HT1080 (cell line): ENCODE data around the gene SH3YL1. TPM values are rescaled to one million over a fixed set of nuclear protein-coding genes. Genes with fewer than 3 reads are reported as not detected.

Experiments used
- DNase-seq: peaks from one replicate; pipeline ENCODE4 v3.0.0-alpha.2; 2015; ENCODE audit warnings: low read depth
- total RNA-seq: library from RNA; depleted of rRNA; stranded (reverse); fragments of >200 nt; shearing (Covaris generic); gene quantifications from 2 replicates; pipeline ENCODE4 v1.2.3, GENCODE V29; 2014

The SH3YL1 gene
- total RNA-seq, 1 experiment from 2014 or later = 3.9 TPM

- DNase-seq = no peak
Observed at GRCh38 chr2:223971-224760, 39.7 kb downstream of the SH3YL1 start.

GRCh38 chr2:223451-223850 is 40.4 kb downstream of the SH3YL1 start:
- no peak for DNase-seq

GRCh38 chr2:216068-216467 is 47.8 kb downstream of the SH3YL1 start:
- DNase-seq = no peak

- no peak for DNase-seq
Observed at GRCh38 chr2:213932-214693, 49.7 kb downstream of the SH3YL1 start.

- no peak for DNase-seq
Observed at GRCh38 chr2:211486-212184, 52.2 kb downstream of the SH3YL1 start.

- peak; percentile 12 for DNase-seq
Observed at GRCh38 chr2:210660-211059, 53.2 kb downstream of the SH3YL1 start.

- no peak for DNase-seq
Observed at GRCh38 chr2:209470-209869, 54.4 kb downstream of the SH3YL1 start.

- no peak for DNase-seq
Observed at GRCh38 chr2:208335-208734, 55.5 kb downstream of the SH3YL1 start.

- no peak for DNase-seq
Observed at GRCh38 chr2:203984-204383, 59.8 kb downstream of the SH3YL1 start.

- no peak for DNase-seq
Observed at GRCh38 chr2:203401-203800, 60.4 kb downstream of the SH3YL1 start.

GRCh38 chr2:202945-203344 is 60.9 kb downstream of the SH3YL1 start:
- DNase-seq = no peak

GRCh38 chr2:201648-202433 is 62.0 kb downstream of the SH3YL1 start:
- DNase-seq = no peak

- DNase-seq = no peak
Observed at GRCh38 chr2:199041-199966, 64.5 kb downstream of the SH3YL1 start.

GRCh38 chr2:196406-196805 is 67.4 kb downstream of the SH3YL1 start:
- no peak for DNase-seq

- DNase-seq = no peak
Observed at GRCh38 chr2:195932-196331, 67.9 kb downstream of the SH3YL1 start.

- DNase-seq = peak; percentile 61
Observed at GRCh38 chr2:193141-193671, 70.6 kb downstream of the SH3YL1 start.

- no peak for DNase-seq
Observed at GRCh38 chr2:191311-192190, 72.3 kb downstream of the SH3YL1 start.

- no peak for DNase-seq
Observed at GRCh38 chr2:187825-188224, 76.0 kb downstream of the SH3YL1 start.

GRCh38 chr2:185221-185620 is 78.6 kb downstream of the SH3YL1 start:
- DNase-seq = no peak
